Activated CD8-positive, alpha-beta memory T cell treated with anti-CD3 and anti-CD28 coated beads, Interleukin-2, amount 50 U/mL, for 48 hours (primary cell): ENCODE measurements around the gene NDFIP1.
"Not testable (repeated sequence)": the region's sequence is repeated elsewhere in the genome, so short reads cannot be mapped to it uniquely, and the experiment has no call there.

ENCODE experiments used
- DNase-seq: peaks from one replicate; pipeline ENCODE4 v3.0.0-alpha.2; 2020

Gene NDFIP1

DNA sequence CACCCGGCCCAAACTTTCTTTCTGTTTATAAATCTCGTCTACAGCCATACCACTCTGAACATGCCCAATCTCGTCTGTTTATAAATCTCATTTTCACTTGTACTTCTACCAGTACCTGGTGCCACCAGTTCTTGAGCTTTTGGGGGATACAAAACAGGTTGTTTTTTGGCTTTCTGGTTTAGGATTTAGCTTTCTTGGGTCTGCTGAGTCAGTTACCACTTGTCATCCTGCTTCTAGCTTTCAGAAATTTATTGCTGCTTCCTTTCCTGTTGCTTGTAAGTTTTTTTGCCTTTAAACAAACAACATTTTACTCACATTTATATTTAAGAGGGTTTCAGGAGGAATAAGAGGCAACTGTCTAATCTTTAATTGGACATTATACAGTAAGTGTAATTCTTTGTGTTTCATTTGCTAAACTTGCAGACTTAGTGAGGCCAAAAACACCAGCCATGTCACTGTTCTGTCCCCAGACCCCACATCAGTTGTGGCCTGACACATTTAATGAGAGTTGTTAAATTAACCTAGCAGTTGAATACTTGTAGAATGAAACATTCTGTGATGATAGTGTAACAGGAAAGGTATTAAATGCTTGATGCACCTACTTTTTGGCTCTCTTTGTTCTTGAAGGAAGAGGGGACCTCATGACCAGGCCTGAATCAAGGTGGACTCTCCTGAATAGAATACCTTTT lies 11.8 kb downstream of the NDFIP1 start:
- DNase-seq: no peak

GRCh38 chr5:142122121-142122520 lies 13.5 kb downstream of the NDFIP1 start:
- no peak for DNase-seq

DNA sequence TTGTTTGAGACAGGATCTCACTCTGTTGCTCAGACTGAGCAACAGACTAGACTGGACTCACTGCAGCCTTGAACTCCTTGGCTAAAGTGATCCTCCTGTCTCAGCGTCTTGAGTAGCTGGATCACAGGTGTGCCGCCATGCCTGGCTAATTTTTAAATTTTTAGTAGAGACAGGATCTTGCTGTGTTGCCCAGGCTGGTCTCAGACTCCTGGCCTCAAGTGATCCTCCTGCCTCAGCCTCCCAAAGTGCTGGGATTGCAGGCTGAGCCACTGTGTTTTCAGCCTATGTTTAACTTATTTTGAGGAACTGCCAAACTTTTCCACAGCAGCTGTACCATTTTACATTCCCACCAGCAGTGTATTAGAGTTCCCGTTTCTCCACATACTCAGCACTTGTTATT lies 16.8 kb downstream of the NDFIP1 start:
- no peak for DNase-seq

GRCh38 chr5:142125963-142126362 lies 17.4 kb downstream of the NDFIP1 start:
- DNase-seq: no peak

DNA sequence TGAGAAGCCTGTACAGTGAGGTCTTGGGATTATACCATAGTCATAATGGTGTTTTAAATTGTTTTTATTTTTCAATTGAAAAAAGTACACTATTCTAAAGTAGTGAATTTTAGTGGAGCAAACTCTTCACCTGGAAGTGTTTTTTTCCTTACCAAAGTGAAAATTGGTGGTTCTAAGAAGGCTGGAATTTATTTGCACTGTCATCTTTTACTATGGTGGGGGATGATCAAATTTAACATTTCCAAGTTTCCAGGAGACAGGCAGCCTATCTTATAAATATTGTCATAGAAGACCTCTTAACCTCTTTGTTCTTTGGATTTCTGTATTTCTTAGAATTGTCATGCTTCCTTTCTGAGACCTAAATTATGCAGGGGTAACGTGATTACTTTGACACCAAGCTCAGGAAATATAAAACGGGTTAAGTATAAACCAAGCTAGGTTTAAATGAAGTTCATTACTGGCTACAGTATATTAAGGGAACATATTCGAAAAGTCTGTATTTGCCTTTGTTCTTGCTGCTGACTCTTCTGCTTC lies 20.2 kb downstream of the NDFIP1 start:
- DNase-seq: no peak

DNA sequence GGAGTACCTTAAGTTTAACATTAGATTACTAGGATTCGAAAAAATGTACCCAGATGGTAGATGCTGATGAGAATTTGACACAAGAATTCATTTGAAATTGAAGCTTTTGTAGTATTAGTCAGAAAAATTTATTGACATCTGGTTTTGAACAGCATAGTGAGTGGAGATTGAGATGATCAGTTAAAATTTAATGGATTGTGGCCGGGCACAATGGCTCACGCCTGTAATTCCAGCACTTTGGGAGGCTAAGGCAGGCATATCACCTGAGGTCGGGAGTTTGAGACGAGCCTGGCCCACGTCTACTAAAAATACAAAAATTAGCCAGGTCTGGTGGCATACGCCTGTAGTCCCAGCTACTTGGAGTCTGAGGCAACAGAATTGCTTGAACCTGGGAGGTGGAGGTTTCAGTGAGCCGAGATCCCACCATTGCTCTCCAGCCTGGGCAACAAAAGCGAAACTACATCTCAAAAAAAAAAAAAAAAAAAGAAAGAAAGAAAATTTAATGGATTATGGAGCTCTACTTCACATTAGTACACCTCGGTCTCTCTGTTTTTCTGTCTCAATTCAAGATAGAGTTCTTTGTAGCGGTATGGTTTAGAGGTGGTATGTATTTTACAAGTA lies 21.0 kb downstream of the NDFIP1 start:
- DNase-seq: no peak

DNA sequence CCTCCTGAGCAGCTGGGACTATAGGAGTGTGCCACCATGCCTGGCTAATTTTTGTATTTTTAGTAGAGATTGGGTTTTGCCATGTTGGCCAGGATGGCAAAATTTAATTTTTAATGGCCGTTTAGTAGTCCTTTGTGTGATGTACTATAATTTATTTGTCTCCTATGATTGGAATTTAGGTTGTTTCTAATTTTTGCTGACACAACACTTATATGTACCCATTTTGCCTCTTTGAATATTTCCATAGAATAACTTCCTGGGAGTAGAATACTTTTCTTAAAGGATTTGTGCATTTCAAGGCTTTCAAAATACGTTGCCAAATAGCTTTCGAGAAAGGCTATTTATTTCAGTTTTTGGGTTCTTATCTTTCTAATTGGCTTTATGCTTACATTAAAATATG lies 22.8 kb downstream of the NDFIP1 start:
- DNase-seq: no peak

GRCh38 chr5:142132916-142133315 lies 24.3 kb downstream of the NDFIP1 start:
- no peak for DNase-seq

DNA sequence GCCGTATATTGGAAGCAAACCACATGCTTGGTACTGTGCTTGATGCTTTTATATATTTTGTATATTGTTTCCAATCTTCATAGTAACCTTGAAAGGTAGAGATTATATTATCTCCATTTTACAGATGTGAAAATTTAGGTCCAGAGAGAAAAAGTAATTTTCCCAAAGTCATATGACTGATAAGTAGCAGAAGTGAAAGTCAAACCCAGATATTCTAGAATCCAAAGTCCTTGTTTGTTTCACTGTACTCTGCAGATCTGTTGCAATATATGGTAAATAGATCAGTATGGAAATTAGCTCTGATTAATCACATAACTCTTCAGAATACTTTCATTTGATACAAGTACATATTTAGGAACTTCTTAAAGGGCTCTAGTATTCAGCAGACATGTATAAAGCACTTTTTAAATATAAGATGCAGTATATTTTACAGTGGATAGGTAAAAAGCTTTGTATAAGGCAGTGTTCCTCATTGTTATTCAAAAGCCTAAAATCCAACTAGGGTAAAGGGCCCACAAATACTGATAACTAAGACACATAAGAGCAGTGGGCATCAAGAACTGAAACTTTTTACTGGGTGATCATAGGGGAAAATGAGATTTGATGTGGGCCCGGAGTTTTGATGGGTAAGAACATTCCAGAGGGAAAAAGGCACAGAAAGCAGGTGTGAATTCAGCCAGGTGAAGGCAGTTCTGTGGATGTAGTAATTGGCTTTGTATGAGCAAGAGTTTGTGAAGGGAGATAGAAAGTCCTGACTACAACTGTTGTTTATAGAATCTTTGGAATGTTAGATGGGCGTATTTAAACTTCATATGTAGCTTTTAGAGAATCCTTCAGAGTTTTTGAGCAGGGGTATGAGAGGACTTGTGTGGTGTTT lies 25.0 kb downstream of the NDFIP1 start:
- no peak for DNase-seq

DNA sequence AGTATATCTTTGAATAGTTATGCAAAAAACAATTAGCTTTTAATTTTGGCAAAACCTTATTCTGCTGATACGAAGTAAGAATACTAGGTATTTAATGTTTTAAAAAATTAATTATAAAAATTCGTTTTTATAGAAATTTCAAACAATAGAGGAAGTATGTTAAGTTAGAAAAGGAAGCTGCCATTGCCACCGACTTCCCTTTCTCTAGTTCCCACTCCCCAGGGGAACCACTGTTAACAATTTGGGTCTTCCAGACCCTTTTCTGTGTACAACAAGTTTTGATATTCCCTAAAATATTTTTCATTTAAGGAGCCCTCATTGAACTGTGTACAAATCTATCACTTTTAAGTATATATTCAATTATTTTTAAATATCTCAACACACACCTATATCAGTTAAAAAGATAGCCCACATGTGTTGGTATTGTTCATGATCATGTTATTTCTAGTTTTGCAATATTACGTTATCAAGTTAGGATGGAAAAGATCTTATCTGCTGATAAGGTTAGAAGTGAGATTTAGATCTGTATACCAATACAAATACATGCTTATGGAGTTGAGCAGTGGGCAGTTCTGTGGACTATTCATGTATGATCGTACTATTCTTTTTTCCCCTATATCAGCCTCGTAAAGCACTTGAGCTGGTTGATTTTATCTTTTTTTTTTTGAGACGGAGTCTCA lies 25.9 kb downstream of the NDFIP1 start:
- no peak for DNase-seq

- no peak for DNase-seq
Observed at GRCh38 chr5:142141463-142141862, 32.9 kb downstream of the NDFIP1 start.

- no peak for DNase-seq
Observed at GRCh38 chr5:142143878-142144277, 35.3 kb downstream of the NDFIP1 start.

DNA sequence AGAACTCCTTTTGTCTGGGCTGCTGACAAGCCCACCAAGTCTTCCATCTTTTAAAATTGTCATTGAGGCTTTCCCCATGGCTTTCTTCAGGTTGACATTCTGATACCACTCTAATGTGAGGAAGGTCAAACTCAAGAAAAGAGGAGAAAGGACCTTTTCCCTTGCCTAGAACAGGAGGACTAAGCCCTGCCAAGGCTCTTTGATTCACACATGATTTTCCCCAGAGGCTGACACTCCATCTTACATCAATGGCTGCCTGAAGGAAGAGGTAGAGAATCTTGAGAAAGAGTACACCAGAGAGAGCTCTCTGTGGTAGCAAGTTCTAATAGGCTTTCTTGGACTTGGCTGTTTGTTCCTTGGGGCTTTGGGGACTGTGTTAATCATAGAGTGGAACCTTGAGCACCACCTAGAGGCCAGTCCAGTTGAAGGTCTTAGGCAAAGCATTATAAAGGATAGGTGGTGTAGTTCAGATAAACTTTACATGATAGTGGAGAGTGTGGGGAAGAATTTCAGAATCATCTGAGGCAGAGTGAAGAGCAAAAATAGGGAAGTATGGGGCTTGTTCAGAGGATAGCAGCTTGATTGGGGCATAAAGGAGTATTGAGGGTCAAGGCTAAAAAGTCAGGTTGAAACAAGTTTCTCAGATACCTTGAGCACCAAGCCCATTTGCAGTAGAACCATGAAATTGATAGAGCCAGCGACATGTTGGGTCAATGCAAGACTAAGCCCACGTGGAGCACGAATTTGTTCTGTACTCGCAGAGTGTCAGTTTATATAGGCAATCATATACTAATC lies 36.7 kb downstream of the NDFIP1 start:
- DNase-seq: no peak

DNA sequence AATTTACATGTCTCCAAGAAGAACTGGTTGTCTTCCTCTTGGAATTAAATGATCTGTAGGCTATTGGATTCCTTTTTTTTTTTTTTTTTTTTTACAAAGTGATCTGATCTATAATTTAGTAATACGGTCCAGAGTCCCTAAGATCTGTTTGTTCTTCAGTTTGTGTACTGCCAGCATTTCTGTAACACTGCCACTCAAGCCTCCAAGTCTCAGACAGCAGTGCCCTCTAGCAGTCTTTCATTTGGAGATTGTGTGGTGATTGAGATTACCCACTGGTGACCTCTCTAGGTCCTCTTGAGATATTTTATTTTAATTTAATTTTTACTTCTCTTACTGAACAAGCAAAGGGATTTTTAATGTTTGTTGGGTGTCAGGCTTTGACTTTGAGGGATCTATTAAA lies 40.8 kb downstream of the NDFIP1 start:
- no peak for DNase-seq

DNA sequence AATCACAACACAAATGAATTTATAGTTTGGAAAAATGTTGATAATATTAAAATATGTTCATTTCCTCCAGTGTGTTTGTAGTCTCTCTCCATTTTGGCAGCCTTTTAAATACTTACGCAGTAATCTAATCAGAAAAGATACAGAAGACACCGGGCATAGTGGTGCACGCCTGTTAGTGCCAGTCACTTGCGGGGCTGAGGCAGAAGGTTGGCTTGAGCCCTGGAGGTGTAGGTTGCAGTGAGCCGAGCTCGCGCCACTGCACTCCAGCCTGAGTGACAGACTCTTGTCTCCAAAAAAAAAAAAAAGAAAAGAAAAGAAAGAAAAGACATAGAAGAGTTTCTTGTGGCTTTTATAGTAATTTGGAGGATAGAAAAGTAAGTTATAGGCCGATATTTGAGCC lies 41.9 kb downstream of the NDFIP1 start:
- no peak for DNase-seq

DNA sequence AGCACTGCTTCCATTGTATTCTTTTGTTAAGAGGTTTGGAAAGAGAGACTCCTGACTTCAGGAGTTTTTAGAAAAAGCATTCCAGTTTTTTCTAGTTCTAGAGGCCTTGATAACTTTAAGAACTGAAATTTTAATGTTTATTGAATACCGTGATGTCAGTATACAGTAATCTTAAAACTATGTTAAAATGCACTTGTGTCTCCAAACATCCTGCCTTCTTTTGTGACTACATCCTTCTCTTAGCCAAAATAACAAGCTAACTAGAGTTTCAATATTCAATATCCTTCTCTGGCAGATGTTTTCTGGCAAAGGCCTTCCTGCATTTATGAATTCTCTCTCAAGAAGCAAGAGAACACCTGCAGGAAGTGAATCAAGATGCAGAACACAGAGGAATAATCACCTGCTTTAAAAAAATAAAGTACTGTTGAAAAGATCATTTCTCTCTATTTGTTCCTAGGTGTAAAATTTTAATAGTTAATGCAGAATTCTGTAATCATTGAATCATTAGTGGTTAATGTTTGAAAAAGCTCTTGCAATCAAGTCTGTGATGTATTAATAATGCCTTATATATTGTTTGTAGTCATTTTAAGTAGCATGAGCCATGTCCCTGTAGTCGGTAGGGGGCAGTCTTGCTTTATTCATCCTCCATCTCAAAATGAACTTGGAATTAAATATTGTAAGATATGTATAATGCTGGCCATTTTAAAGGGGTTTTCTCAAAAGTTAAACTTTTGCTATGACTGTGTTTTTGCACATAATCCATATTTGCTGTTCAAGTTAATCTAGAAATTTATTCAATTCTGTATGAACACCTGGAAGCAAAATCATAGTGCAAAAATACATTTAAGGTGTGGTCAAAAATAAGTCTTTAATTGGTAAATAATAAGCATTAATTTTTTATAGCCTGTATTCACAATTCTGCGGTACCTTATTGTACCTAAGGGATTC lies 43.1 kb downstream of the NDFIP1 start:
- no peak for DNase-seq

- no peak for DNase-seq
Observed at GRCh38 chr5:142152384-142152732, 43.8 kb downstream of the NDFIP1 start.

DNA sequence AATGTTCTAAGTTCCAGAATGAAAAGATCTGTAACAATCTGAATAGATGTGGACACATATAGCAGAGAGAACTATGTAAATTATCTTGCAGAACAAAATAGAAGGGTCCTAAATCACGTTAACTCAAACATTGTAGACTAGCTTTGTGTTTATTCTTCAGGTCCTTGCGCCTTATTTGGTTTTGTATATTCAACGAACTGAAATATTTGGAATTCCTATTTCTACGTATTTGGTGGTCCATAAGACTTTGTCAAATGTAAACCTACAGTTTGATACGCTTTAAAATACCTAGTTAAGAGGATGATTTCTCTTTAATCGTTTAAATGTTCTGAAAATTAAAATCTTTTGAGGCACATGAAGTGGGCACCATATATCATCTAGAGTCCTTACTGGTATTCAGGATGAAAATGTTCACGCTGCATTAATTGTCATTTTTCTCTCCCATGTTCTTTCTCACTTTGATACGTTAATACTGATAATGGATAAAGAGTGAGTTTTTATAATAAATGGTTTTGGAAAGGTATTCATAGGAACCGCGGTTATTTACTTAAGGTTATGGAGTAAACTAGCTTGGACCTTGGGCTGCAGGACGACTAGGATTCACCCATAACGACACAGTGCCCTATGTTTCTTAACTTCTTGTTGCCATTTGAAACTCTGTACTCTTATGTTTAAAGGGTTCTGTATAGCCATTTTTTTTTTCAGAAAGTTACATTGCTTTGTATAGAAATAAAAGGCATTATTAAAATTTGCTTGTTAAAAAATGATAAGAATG lies 45.3 kb downstream of the NDFIP1 start:
- DNase-seq: no peak

- not testable (repeated sequence) for DNase-seq
Observed at GRCh38 chr5:142154449-142154841, 45.9 kb downstream of the NDFIP1 start.

GRCh38 chr5:142156839-142157463 lies 48.4 kb downstream of the NDFIP1 start:
- no peak for DNase-seq
